Panc1 (cell line): ENCODE measurements around the gene ACP3. TPM values are rescaled to one million over a fixed set of nuclear protein-coding genes. Genes with fewer than 3 reads are reported as not detected.
"Not testable (repeated sequence)": the region's sequence is repeated elsewhere in the genome, so short reads cannot be mapped to it uniquely, and the experiment has no call there.

Experiments
- ATAC-seq: fragments of 200-7000 bp; cut with Tn5 transposase; 2 replicates; pipeline ENCODE4 v1.9.1; 2020; ENCODE audit warnings: mild to moderate bottlenecking, moderate library complexity
- BruUV-seq: library from RNA; stranded (reverse); fragments of 400-500 nt; replicated peaks from 2 replicates; lab custom pipeline; 2021; lab: Mats Ljungman, UMichigan
- CTCF ChIA-PET: fragments of 300-600 bp; sonication (Branson Sonifier 250); formaldehyde crosslinking; loops from one replicate; lab custom pipeline; 2022; ENCODE audit warnings: antibody characterized with exemption; lab: Charles Lee
- POLR2A ChIA-PET: fragments of 300-600 bp; sonication (Branson Sonifier 250); formaldehyde crosslinking; loops from one replicate; lab custom pipeline; 2022; ENCODE audit warnings: antibody characterized with exemption; lab: Charles Lee
- DNase-seq: peaks from one replicate; pipeline ENCODE4 v3.0.0-alpha.2; 2010; ENCODE audit warnings: low read depth, low spot score
- H3K27ac ChIP-seq: 2 replicates; pipeline ENCODE4 v1.5.1; 2011; ENCODE audit warnings: mild to moderate bottlenecking, low read length, inconsistent platforms
- H3K27me3 ChIP-seq: fragments of 200-500 bp; sonication (Bioruptor generic); 2 replicates; pipeline ENCODE4 v1.6.0; 2014; ENCODE audit warnings: low read length, inconsistent platforms; ENCODE audit not compliant: control insufficient read depth, insufficient read depth
- H3K36me3 ChIP-seq: fragments of 200-500 bp; sonication (Bioruptor generic); 2 replicates; pipeline ENCODE4 v1.5.1; 2014; ENCODE audit warnings: inconsistent platforms, mild to moderate bottlenecking, low read length, moderate library complexity; ENCODE audit not compliant: control insufficient read depth, insufficient read depth
- H3K4me1 ChIP-seq: 2 replicates; pipeline ENCODE4 v1.5.1; 2011; ENCODE audit warnings: inconsistent platforms, mild to moderate bottlenecking, low read length, moderate library complexity; ENCODE audit not compliant: control insufficient read depth, insufficient read depth
- H3K4me3 ChIP-seq, 2 experiments: 2 replicates each; pipeline ENCODE4 v1.5.1; 2011 to 2012; ENCODE audit warnings: low read depth in 2 of 2, low read length in 2 of 2, mild to moderate bottlenecking in 2 of 2, inconsistent platforms in 1 of 2, moderate library complexity in 1 of 2
- H3K9me3 ChIP-seq: fragments of 200-500 bp; sonication (Bioruptor generic); 2 replicates; pipeline ENCODE4 v1.5.1; 2014; ENCODE audit warnings: low read depth, mild to moderate bottlenecking, inconsistent platforms, low read length, moderate library complexity; ENCODE audit not compliant: control insufficient read depth, insufficient read depth
- POLR2AphosphoS5 ChIP-seq: IDR thresholded peaks from 2 replicates; pipeline ENCODE4 v1.6.1; 2012; ENCODE audit warnings: mild to moderate bottlenecking, low read depth, low read length, moderate library complexity
- SIN3A ChIP-seq: IDR thresholded peaks from 2 replicates; pipeline ENCODE4 v1.6.1; 2012; ENCODE audit warnings: low read depth, mild to moderate bottlenecking, low read length, moderate library complexity, borderline replicate concordance; ENCODE audit not compliant: insufficient read depth
- TCF7L2 ChIP-seq: IDR thresholded peaks from 2 replicates; pipeline ENCODE4 v1.6.1; 2011; ENCODE audit warnings: mild to moderate bottlenecking, low read depth, low read length, inconsistent platforms
- in situ Hi-C: cut with HindIII; loops from 2 replicates; pipeline ENCODE4 v1.10.0; 2016; ENCODE audit warnings: low sequenced_read_pairs, low pct_unique_long_range_greater_than_20kb
- intact Hi-C: fragments of 100-400 bp; cut with micrococcal nuclease; formaldehyde crosslinking; loops from one replicate; pipeline ENCODE4 v1.10.0; 2022; ENCODE audit not compliant: unreplicated experiment
- total RNA-seq: library from RNA; stranded (reverse); gene quantifications from one replicate; pipeline ENCODE4 v1.2.1, GENCODE V29; 2021; ENCODE audit not compliant: unreplicated experiment
- TF ChIP-seq, protein P1 (sequence below): fragments of 450-650 bp; IDR thresholded peaks from 2 replicates; pipeline ENCODE4 v1.5.1; 2017; ENCODE audit warnings: mild to moderate bottlenecking
- TF ChIP-seq, protein P2 (sequence below), 2 experiments: IDR thresholded peaks; 2 replicates each; pipeline ENCODE4 v1.6.1; 2011 to 2012; ENCODE audit warnings: low read depth in 2 of 2, control low read depth in 1 of 2, low read length in 1 of 2, mild to moderate bottlenecking in 1 of 2, moderate library complexity in 1 of 2; ENCODE audit not compliant: insufficient read depth in 1 of 2

ACP3 gene
- total RNA-seq, 1 experiment from 2014 or later = not detected

DNA sequence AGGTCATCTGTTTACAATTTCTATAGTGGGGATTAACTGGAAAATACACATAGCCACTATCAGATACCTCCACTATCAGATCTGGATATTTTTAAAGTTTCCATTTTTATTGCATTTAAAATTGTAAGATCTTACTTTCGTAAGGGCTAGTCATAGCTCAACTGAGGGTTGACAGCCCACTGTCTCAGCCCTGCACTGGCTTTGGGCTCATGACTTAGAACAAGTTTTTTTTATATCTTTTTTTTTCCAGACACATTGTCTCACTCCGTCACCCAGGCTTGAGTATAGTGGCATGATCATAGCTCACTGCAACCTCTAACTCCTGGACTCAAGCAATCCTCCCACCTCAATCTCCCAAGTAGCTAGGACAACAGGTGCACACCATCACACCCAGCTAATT is 51.3 kb downstream of the ACP3 start:
- peaks cover 15% of the 10 kb centered on the region; the same call in 1 of the 2 replicates for H3K27me3 ChIP-seq
- DNase-seq (no peak), ATAC-seq (no peak)
- H3K4me3 ChIP-seq = no peak overlapping the region
- no peaks in the 10 kb centered on the region for H3K4me1 ChIP-seq
- ChIA-PET POLR2A (no interaction called here), CTCF (no interaction called here)
- no peak overlapping the region for H3K27ac ChIP-seq
- no peaks in the 10 kb centered on the region for H3K9me3 ChIP-seq
- no peaks in the 10 kb centered on the region for H3K36me3 ChIP-seq
- intact Hi-C loops (no loop called here), in situ Hi-C loops (no loop called here)
- no peak for TF ChIP-seq TCF7L2
- TF ChIP-seq, protein P1, sequence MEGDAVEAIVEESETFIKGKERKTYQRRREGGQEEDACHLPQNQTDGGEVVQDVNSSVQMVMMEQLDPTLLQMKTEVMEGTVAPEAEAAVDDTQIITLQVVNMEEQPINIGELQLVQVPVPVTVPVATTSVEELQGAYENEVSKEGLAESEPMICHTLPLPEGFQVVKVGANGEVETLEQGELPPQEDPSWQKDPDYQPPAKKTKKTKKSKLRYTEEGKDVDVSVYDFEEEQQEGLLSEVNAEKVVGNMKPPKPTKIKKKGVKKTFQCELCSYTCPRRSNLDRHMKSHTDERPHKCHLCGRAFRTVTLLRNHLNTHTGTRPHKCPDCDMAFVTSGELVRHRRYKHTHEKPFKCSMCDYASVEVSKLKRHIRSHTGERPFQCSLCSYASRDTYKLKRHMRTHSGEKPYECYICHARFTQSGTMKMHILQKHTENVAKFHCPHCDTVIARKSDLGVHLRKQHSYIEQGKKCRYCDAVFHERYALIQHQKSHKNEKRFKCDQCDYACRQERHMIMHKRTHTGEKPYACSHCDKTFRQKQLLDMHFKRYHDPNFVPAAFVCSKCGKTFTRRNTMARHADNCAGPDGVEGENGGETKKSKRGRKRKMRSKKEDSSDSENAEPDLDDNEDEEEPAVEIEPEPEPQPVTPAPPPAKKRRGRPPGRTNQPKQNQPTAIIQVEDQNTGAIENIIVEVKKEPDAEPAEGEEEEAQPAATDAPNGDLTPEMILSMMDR = no peak
- TF ChIP-seq POLR2AphosphoS5 = no peak
- no peak for TF ChIP-seq SIN3A
- TF ChIP-seq, protein P2, sequence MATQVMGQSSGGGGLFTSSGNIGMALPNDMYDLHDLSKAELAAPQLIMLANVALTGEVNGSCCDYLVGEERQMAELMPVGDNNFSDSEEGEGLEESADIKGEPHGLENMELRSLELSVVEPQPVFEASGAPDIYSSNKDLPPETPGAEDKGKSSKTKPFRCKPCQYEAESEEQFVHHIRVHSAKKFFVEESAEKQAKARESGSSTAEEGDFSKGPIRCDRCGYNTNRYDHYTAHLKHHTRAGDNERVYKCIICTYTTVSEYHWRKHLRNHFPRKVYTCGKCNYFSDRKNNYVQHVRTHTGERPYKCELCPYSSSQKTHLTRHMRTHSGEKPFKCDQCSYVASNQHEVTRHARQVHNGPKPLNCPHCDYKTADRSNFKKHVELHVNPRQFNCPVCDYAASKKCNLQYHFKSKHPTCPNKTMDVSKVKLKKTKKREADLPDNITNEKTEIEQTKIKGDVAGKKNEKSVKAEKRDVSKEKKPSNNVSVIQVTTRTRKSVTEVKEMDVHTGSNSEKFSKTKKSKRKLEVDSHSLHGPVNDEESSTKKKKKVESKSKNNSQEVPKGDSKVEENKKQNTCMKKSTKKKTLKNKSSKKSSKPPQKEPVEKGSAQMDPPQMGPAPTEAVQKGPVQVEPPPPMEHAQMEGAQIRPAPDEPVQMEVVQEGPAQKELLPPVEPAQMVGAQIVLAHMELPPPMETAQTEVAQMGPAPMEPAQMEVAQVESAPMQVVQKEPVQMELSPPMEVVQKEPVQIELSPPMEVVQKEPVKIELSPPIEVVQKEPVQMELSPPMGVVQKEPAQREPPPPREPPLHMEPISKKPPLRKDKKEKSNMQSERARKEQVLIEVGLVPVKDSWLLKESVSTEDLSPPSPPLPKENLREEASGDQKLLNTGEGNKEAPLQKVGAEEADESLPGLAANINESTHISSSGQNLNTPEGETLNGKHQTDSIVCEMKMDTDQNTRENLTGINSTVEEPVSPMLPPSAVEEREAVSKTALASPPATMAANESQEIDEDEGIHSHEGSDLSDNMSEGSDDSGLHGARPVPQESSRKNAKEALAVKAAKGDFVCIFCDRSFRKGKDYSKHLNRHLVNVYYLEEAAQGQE (IDR thresholded peaks at IDR 0.05; ENCODE audit: insufficient read depth in 1 of 2, low read depth in 2 of 2, low read length in 1 of 2) = no peak
- no TSS peak for BruUV-seq

DNA sequence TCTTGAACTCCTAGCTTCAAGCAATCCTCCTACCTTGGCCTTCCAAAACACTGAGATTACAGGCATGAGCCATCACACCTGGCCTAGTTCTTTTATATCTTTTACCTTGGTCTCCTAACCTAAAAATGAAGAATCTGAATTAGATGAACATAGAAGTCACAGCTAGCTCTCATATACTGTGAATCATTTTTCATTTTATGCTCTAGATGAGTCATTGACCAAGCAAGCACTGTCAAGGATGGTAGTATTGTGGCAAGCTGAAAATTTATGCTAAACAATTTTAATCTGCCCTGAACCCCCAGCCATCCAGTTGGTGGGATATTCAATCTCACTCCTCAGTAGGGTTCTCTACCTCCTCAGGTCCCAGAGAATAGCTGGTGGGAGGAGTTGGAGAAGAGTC is 51.8 kb downstream of the ACP3 start:
- in situ Hi-C loops = no loop called here
- Histone ChIP-seq H3K27ac (no peak overlapping the region), H3K4me3 (no peak overlapping the region), H3K36me3 (no peaks in the 10 kb centered on the region), H3K9me3 (no peaks in the 10 kb centered on the region), H3K4me1 (no peaks in the 10 kb centered on the region), H3K27me3 (peaks cover 15% of the 10 kb centered on the region; the same call in 1 of the 2 replicates)
- intact Hi-C loops = no loop called here
- DNase-seq = no peak
- POLR2A ChIA-PET = no interaction called here
- no peak for TF ChIP-seq TCF7L2
- no peak for TF ChIP-seq SIN3A
- BruUV-seq = no TSS peak
- CTCF ChIA-PET = no interaction called here
- no peak for ATAC-seq

DNA sequence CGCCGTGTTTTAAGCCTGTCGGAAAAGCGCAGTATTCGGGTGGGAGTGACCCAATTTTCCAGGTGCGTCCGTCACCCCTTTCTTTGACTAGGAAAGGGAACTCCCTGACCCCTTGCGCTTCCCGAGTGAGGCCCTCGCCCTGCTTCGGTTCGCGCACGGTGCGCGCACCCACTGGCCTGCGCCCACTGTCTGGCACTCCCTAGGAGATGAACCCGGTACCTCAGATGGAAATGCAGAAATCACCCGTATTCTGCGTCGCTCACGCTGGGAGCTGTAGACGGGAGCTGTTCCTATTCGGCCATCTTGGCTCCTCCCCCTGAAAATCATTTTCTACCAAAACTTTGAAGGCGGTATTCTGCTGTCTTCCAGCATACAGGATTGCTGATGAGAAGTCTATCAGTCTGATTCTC is 59.7 kb downstream of the ACP3 start:
- POLR2A ChIA-PET, intact Hi-C loops: not testable (repeated sequence)

More for the DNA sequence above, 59.7 kb downstream of the ACP3 start:
- H3K27ac ChIP-seq, in situ Hi-C loops, H3K4me1 ChIP-seq, H3K4me3 ChIP-seq, DNase-seq, BruUV-seq, H3K9me3 ChIP-seq, H3K36me3 ChIP-seq, ATAC-seq: not testable (repeated sequence)
- CTCF ChIA-PET = interaction anchor here (0.6 kb wide), 1 partner anchor 24 kb away, joined by 3 read pairs; no protein-coding TSS in a partner anchor
- H3K27me3 ChIP-seq = peaks cover 12% of the 10 kb centered on the region; the same call in 1 of the 2 replicates
